EH (cell line): ENCODE measurements around the gene PKN1.
"Not testable (repeated sequence)": the region's sequence is repeated elsewhere in the genome, so short reads cannot be mapped to it uniquely, and the experiment has no call there.

Experiments
- DNase-seq: peaks from one replicate; pipeline ENCODE4 v3.0.0-alpha.2; 2015; ENCODE audit warnings: low read depth

PKN1 gene

GRCh38 chr19:14430712-14431111, 2.4 kb upstream of the PKN1 start:
- no peak for DNase-seq

GRCh38 chr19:14433554-14434501, 722 bp downstream of the PKN1 start:
- no peak for DNase-seq

- peak; percentile 85 for DNase-seq
Observed at GRCh38 chr19:14434543-14435319, 1.6 kb downstream of the PKN1 start.

GRCh38 chr19:14435320-14436050, 2.4 kb downstream of the PKN1 start:
- DNase-seq: no peak

- peak; percentile 72 for DNase-seq
Observed at GRCh38 chr19:14437578-14438140, 4.6 kb downstream of the PKN1 start.

GRCh38 chr19:14439014-14439413, 5.9 kb downstream of the PKN1 start:
- DNase-seq: no peak

GRCh38 chr19:14440049-14440448, 6.9 kb downstream of the PKN1 start:
- no peak for DNase-seq

GRCh38 chr19:14441041-14441938, 8.2 kb downstream of the PKN1 start:
- DNase-seq: no peak

- DNase-seq: no peak
Observed at GRCh38 chr19:14442891-14443631, 10.0 kb downstream of the PKN1 start.

GRCh38 chr19:14443632-14444216, 10.6 kb downstream of the PKN1 start:
- DNase-seq: no peak

GRCh38 chr19:14446336-14447036, 13.4 kb downstream of the PKN1 start:
- DNase-seq: no peak

- peak; percentile 44 for DNase-seq
Observed at GRCh38 chr19:14449321-14449720, 16.2 kb downstream of the PKN1 start.

GRCh38 chr19:14450168-14450874, 17.2 kb downstream of the PKN1 start:
- peak; percentile 57 for DNase-seq

- DNase-seq: no peak
Observed at GRCh38 chr19:14450876-14451275, 17.8 kb downstream of the PKN1 start.

- not testable (repeated sequence) for DNase-seq
Observed at GRCh38 chr19:14452303-14452702, 19.2 kb downstream of the PKN1 start.

- DNase-seq: no peak
Observed at GRCh38 chr19:14459703-14460102, 26.6 kb downstream of the PKN1 start.

- no peak for DNase-seq
Observed at GRCh38 chr19:14460935-14461334, 27.8 kb downstream of the PKN1 start.

GRCh38 chr19:14462401-14462800, 29.3 kb downstream of the PKN1 start:
- not testable (repeated sequence) for DNase-seq

GRCh38 chr19:14463747-14464146, 30.6 kb downstream of the PKN1 start:
- DNase-seq: no peak
